IPS DF 4.7 (cell line): ENCODE results near the gene CKAP5.

Experiments used
- DNase-seq: peaks from one replicate; pipeline ENCODE4 v3.0.0-alpha.2; 2013; ENCODE audit warnings: low spot score; ENCODE audit errors: extremely low read depth

The CKAP5 gene

GRCh38 chr11:46769636-46770221 is 76.4 kb downstream of the CKAP5 start:
- no peak for DNase-seq

- DNase-seq, result no peak
These were observed 79.4 kb downstream of the CKAP5 start for GRCh38 chr11:46766656-46767055.

- DNase-seq, result no peak
These were observed 83.8 kb downstream of the CKAP5 start for GRCh38 chr11:46762248-46762647.

- DNase-seq, result no peak
These were observed 84.3 kb downstream of the CKAP5 start for GRCh38 chr11:46761807-46762206.

GRCh38 chr11:46760429-46761128 is 85.5 kb downstream of the CKAP5 start:
- DNase-seq, result no peak

- DNase-seq, result no peak
These were observed 86.9 kb downstream of the CKAP5 start for GRCh38 chr11:46759196-46759595.

- no peak for DNase-seq
These were observed 90.1 kb downstream of the CKAP5 start for GRCh38 chr11:46755962-46756361.

- no peak for DNase-seq
These were observed 98.9 kb downstream of the CKAP5 start for GRCh38 chr11:46747150-46747549.

GRCh38 chr11:46745995-46746394 is 100.1 kb downstream of the CKAP5 start:
- no peak for DNase-seq

GRCh38 chr11:46745328-46745727 is 100.8 kb downstream of the CKAP5 start:
- no peak for DNase-seq

- DNase-seq, result no peak
These were observed 102.3 kb downstream of the CKAP5 start for GRCh38 chr11:46743693-46744339.

- no peak for DNase-seq
These were observed 103.0 kb downstream of the CKAP5 start for GRCh38 chr11:46743043-46743442.

- DNase-seq, result no peak
These were observed 104.2 kb downstream of the CKAP5 start for GRCh38 chr11:46741600-46742484.

- no peak for DNase-seq
These were observed 107.2 kb downstream of the CKAP5 start for GRCh38 chr11:46738887-46739286.

- no peak for DNase-seq
These were observed 108.4 kb downstream of the CKAP5 start for GRCh38 chr11:46737699-46738098.

GRCh38 chr11:46736615-46737014 is 109.5 kb downstream of the CKAP5 start:
- DNase-seq, result no peak

- no peak for DNase-seq
These were observed 109.9 kb downstream of the CKAP5 start for GRCh38 chr11:46736146-46736545.

GRCh38 chr11:46733234-46733633 is 112.8 kb downstream of the CKAP5 start:
- no peak for DNase-seq

- DNase-seq, result no peak
These were observed 114.5 kb downstream of the CKAP5 start for GRCh38 chr11:46731545-46731944.

GRCh38 chr11:46729110-46730027 is 116.7 kb downstream of the CKAP5 start:
- no peak for DNase-seq

GRCh38 chr11:46728659-46729040 is 117.4 kb downstream of the CKAP5 start:
- no peak for DNase-seq
